ENCODE data around the gene ZNF609. TPM values are rescaled to one million over a fixed set of nuclear protein-coding genes. Genes with fewer than 3 reads are reported as not detected.
A peak's percentile ranks its signal among the peaks of the same experiment; 100 is the strongest.

Gene ZNF609
- total and polyA plus RNA-seq, 2 of the 13 experiments (the other 11 are each of a cell fraction or from before 2014, with no cell fraction given): 8.9 to 9.9 TPM

GRCh38 chr15:64521726-64522164 is 61.4 kb downstream of the ZNF609 start (continued):
- TF ChIP-seq ZSCAN21 (CRISPR knock-in tag; IDR thresholded peaks at IDR 0.05; ENCODE audit: borderline replicate concordance) (no peak), TFAP4 (IDR thresholded peaks at IDR 0.05; ENCODE audit: borderline replicate concordance, low read depth) (peak; percentile 51; the same call in 1 of the 2 replicates), RXRA (CRISPR knock-in tag; IDR thresholded peaks at IDR 0.05) (peak; percentile 54; the same call in 1 of the 2 replicates), CEBPB (IDR thresholded peaks at IDR 0.05; ENCODE audit: borderline replicate concordance, low read depth, low read length) (no peak; the same call in 1 of the 2 replicates), ISL2 (CRISPR knock-in tag; IDR thresholded peaks at IDR 0.05) (peak; percentile 23; the same call in 1 of the 2 replicates), HMGXB3 (CRISPR knock-in tag; IDR thresholded peaks at IDR 0.05; ENCODE audit: borderline replicate concordance) (no peak), SOX5 (CRISPR knock-in tag; IDR thresholded peaks at IDR 0.05; ENCODE audit: borderline replicate concordance) (peak; percentile 91), HOXA7 (CRISPR knock-in tag; IDR thresholded peaks at IDR 0.05) (no peak), HIC2 (CRISPR knock-in tag; IDR thresholded peaks at IDR 0.05; ENCODE audit: low read depth) (0 out of 2 replicates have a peak, but pooled peaks have one; percentile 38), SMARCE1 (IDR thresholded peaks at IDR 0.05; ENCODE audit: borderline replicate concordance) (no peak), STAG1 (CRISPR knock-in tag; IDR thresholded peaks at IDR 0.05) (no peak; the same call in 1 of the 2 replicates), HNRNPL (IDR thresholded peaks at IDR 0.05; ENCODE audit: low read depth, low read length) (0 out of 2 replicates have a peak, but pooled peaks have one; percentile 55), TBX2 (CRISPR knock-in tag; IDR thresholded peaks at IDR 0.05; ENCODE audit: borderline replicate concordance) (peak; percentile 56; the same call in 1 of the 2 replicates), RCOR2 (CRISPR knock-in tag; IDR thresholded peaks at IDR 0.05) (0 out of 2 replicates have a peak, but pooled peaks have one; percentile 29), BCL6 (CRISPR knock-in tag; IDR thresholded peaks at IDR 0.05) (peak; percentile 76; the same call in 1 of the 2 replicates)
- TF ChIP-seq, protein P1, sequence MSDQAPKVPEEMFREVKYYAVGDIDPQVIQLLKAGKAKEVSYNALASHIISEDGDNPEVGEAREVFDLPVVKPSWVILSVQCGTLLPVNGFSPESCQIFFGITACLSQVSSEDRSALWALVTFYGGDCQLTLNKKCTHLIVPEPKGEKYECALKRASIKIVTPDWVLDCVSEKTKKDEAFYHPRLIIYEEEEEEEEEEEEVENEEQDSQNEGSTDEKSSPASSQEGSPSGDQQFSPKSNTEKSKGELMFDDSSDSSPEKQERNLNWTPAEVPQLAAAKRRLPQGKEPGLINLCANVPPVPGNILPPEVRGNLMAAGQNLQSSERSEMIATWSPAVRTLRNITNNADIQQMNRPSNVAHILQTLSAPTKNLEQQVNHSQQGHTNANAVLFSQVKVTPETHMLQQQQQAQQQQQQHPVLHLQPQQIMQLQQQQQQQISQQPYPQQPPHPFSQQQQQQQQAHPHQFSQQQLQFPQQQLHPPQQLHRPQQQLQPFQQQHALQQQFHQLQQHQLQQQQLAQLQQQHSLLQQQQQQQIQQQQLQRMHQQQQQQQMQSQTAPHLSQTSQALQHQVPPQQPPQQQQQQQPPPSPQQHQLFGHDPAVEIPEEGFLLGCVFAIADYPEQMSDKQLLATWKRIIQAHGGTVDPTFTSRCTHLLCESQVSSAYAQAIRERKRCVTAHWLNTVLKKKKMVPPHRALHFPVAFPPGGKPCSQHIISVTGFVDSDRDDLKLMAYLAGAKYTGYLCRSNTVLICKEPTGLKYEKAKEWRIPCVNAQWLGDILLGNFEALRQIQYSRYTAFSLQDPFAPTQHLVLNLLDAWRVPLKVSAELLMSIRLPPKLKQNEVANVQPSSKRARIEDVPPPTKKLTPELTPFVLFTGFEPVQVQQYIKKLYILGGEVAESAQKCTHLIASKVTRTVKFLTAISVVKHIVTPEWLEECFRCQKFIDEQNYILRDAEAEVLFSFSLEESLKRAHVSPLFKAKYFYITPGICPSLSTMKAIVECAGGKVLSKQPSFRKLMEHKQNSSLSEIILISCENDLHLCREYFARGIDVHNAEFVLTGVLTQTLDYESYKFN (CRISPR knock-in tag; conservative IDR thresholded peaks at IDR 0.05): 0 out of 2 replicates have a peak, but pooled peaks have one; percentile 21
- TF ChIP-seq, protein P2, sequence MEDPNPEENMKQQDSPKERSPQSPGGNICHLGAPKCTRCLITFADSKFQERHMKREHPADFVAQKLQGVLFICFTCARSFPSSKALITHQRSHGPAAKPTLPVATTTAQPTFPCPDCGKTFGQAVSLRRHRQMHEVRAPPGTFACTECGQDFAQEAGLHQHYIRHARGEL (CRISPR knock-in tag; IDR thresholded peaks at IDR 0.05): no peak
